HG03378 (cell line): ENCODE data around the gene CD27.
"Not testable (repeated sequence)": the region's sequence is repeated elsewhere in the genome, so short reads cannot be mapped to it uniquely, and the experiment has no call there.

Experiments used
- ATAC-seq: cut with Tn5 transposase; IDR thresholded peaks from one replicate; pipeline ENCODE4 v1.9.1; 2021; ENCODE audit warnings: mild to moderate bottlenecking, moderate library complexity; ENCODE audit not compliant: unreplicated experiment

CD27 gene

GRCh38 chr12:6478416-6478815 lies 33.7 kb downstream of the CD27 start:
- ATAC-seq = no peak

- ATAC-seq = no peak
These were observed 43.5 kb downstream of the CD27 start for GRCh38 chr12:6488240-6488639.

GRCh38 chr12:6489449-6489848 lies 44.7 kb downstream of the CD27 start:
- no peak for ATAC-seq

GRCh38 chr12:6490673-6491072 lies 45.9 kb downstream of the CD27 start:
- not testable (repeated sequence) for ATAC-seq

GRCh38 chr12:6492838-6493496 lies 48.2 kb downstream of the CD27 start, which contains the start of gene MRPL51:
Gene MRPL51 (minus strand): TSS chr12:6493262. CDS start chr12:6493136, 126 bp downstream.
- peak; percentile 39 for ATAC-seq

- ATAC-seq = peak; percentile 81
These were observed 48.9 kb downstream of the CD27 start, which contains the start of gene NCAPD2 for GRCh38 chr12:6493497-6494257. Gene NCAPD2 (plus strand): TSS chr12:6494102. CDS start chr12:6495099, 997 bp downstream.

GRCh38 chr12:6494258-6494743 lies 49.5 kb downstream of the CD27 start:
- peak; percentile 5 for ATAC-seq

- no peak for ATAC-seq
These were observed 50.2 kb downstream of the CD27 start for GRCh38 chr12:6494968-6495367.

GRCh38 chr12:6497291-6497690 lies 52.5 kb downstream of the CD27 start:
- not testable (repeated sequence) for ATAC-seq

GRCh38 chr12:6500466-6500865 lies 55.7 kb downstream of the CD27 start:
- no peak for ATAC-seq
